Metanephros (tissue), 2 donors: Measurements from ENCODE around the gene WDR5. TPM values are rescaled to one million over a fixed set of nuclear protein-coding genes. Genes with fewer than 3 reads are reported as not detected.

ENCODE experiments used
- small RNA-seq: library from RNA; depleted of rRNA; stranded (forward); fragments of <200 nt; gene quantifications from one replicate; pipeline ENCODE3, GENCODE V24; 2014; ENCODE audit warnings: low replicate concordance
- total RNA-seq: library from RNA; depleted of rRNA; stranded (reverse); fragments of >200 nt; gene quantifications from one replicate; pipeline ENCODE4 v1.2.3, GENCODE V29; 2014

WDR5 gene
- 19.3 TPM for total RNA-seq

GRCh38 chr9:134135343-134136117 is at the start of gene WDR5:
Gene WDR5, plus strand, starts transcription at chr9:134136082. Its CDS starts 3,796 bp downstream, at chr9:134139878.

Small RNAs within 50 kb of the gene (small RNA-seq; reads per million reads assigned to genes)
- 4.3 reads per million, percentile 93 among the genes with 10 or more reads in this experiment for gene RNU6ATAC

Other genes with a start within 250 kb of the WDR5 start
- 27.6 TPM for gene VAV2, start 143.8 kb upstream of the WDR5 start, total RNA-seq
- 27.2 TPM for gene BRD3OS, start 110.6 kb upstream of the WDR5 start, total RNA-seq
- 30.0 TPM for gene BRD3, start 68.1 kb upstream of the WDR5 start, total RNA-seq
- gene RNU6ATAC, start 28.5 kb downstream of the WDR5 start, total RNA-seq, result not detected
- gene RXRA, start 190.4 kb downstream of the WDR5 start, total RNA-seq, result 34.7 TPM